OCI-LY7 (cell line): ENCODE results near the gene VIP. TPM values are rescaled to one million over a fixed set of nuclear protein-coding genes. Genes with fewer than 3 reads are reported as not detected.
A peak's percentile ranks its signal among the peaks of the same experiment; 100 is the strongest.

Experiments used
- Bru-seq: library from RNA; stranded (reverse); fragments of 400-500 nt; gene quantifications from one replicate; lab custom pipeline; 2021; lab: Mats Ljungman, UMichigan
- BruChase-seq, 2 experiments: library from RNA; stranded (reverse); fragments of 400-500 nt; gene quantifications; one replicate each; lab custom pipeline; 2021; lab: Mats Ljungman, UMichigan
- BruUV-seq: library from RNA; stranded (reverse); fragments of 400-500 nt; replicated peaks from 2 replicates; lab custom pipeline; 2021; lab: Mats Ljungman, UMichigan
- CTCF ChIA-PET: fragments of 300-600 bp; sonication (Branson Sonifier 250); formaldehyde crosslinking; loops from one replicate; lab custom pipeline; 2022; ENCODE audit warnings: antibody characterized with exemption; ENCODE audit not compliant: unreplicated experiment; lab: Charles Lee
- POLR2A ChIA-PET: fragments of 300-600 bp; sonication (Branson Sonifier 250); formaldehyde crosslinking; loops from one replicate; lab custom pipeline; 2022; ENCODE audit warnings: antibody characterized with exemption; lab: Charles Lee
- DNase-seq: peaks from one replicate; pipeline ENCODE4 v3.0.0-alpha.2; 2015; ENCODE audit warnings: low spot score
- H2AFZ ChIP-seq: fragments of 200-600 bp; sonication (generic), shearing (Covaris generic); 2 replicates; pipeline ENCODE4 v1.6.1; 2014; ENCODE audit warnings: mild to moderate bottlenecking, antibody characterized with exemption, low read length, moderate library complexity
- H3K27ac ChIP-seq: fragments of 200-600 bp; sonication (generic); 2 replicates; pipeline ENCODE4 v1.5.1; 2014; ENCODE audit warnings: mixed run types, low read depth, mild to moderate bottlenecking, moderate library complexity, low read length, inconsistent platforms; ENCODE audit not compliant: poor library complexity, severe bottlenecking
- H3K36me3 ChIP-seq: fragments of 200-600 bp; sonication (generic); 2 replicates; pipeline ENCODE4 v1.6.1; 2014; ENCODE audit warnings: mild to moderate bottlenecking, antibody characterized with exemption, low read length, moderate library complexity, mixed read lengths; ENCODE audit not compliant: insufficient read depth
- H3K4me1 ChIP-seq: fragments of 200-600 bp; sonication (generic); 2 replicates; pipeline ENCODE4 v1.5.1; 2014; ENCODE audit warnings: mild to moderate bottlenecking, low read length; ENCODE audit not compliant: insufficient read depth, poor library complexity, severe bottlenecking
- H3K4me2 ChIP-seq: fragments of 200-600 bp; sonication (generic); 2 replicates; pipeline ENCODE4 v1.6.1; 2014; ENCODE audit warnings: mild to moderate bottlenecking, low read length
- H3K4me3 ChIP-seq: fragments of 200-600 bp; sonication (generic); 2 replicates; pipeline ENCODE4 v1.5.1; 2014; ENCODE audit warnings: mild to moderate bottlenecking, low read depth, low read length; ENCODE audit not compliant: poor library complexity, severe bottlenecking
- H3K79me2 ChIP-seq: fragments of 200-600 bp; sonication (generic); 2 replicates; pipeline ENCODE4 v1.6.1; 2016; ENCODE audit warnings: low read depth, mild to moderate bottlenecking, low read length, moderate library complexity, mixed read lengths; ENCODE audit not compliant: insufficient read depth
- H3K9me2 ChIP-seq: fragments of 200-600 bp; sonication (generic); 2 replicates; pipeline ENCODE4 v1.6.1; 2016; ENCODE audit warnings: mild to moderate bottlenecking, low read length, mixed read lengths; ENCODE audit not compliant: insufficient read depth
- H3K9me3 ChIP-seq: fragments of 200-600 bp; sonication (generic); 2 replicates; pipeline ENCODE4 v1.6.1; 2014; ENCODE audit warnings: mild to moderate bottlenecking, mixed run types, low read length, mixed read lengths
- H4K20me1 ChIP-seq: fragments of 200-600 bp; sonication (generic); 2 replicates; pipeline ENCODE4 v1.6.1; 2014; ENCODE audit warnings: mild to moderate bottlenecking, antibody characterized with exemption, low read length, moderate library complexity, mixed read lengths; ENCODE audit not compliant: insufficient read depth
- CTCF ChIP-seq: fragments of 200-600 bp; sonication (generic); conservative IDR thresholded peaks from 2 replicates; pipeline ENCODE4 v1.5.1; 2014; ENCODE audit warnings: mild to moderate bottlenecking, antibody characterized with exemption, low read length, moderate library complexity, mixed read lengths
- EZH2phosphoT487 ChIP-seq: fragments of 200-600 bp; sonication (generic); IDR thresholded peaks from 2 replicates; pipeline ENCODE4 v1.6.1; 2018; ENCODE audit warnings: low read depth, borderline replicate concordance, mild to moderate bottlenecking, mixed run types, antibody characterized with exemption, low read length, moderate library complexity, mixed read lengths
- intact Hi-C: fragments of 100-400 bp; cut with micrococcal nuclease; formaldehyde crosslinking; loops from one replicate; pipeline ENCODE4 v1.10.0; 2022; ENCODE audit not compliant: unreplicated experiment
- long read RNA-seq: library from polyadenylated mRNA; stranded (forward); transcript quantifications from one replicate; pipeline ENCODE4 v2.0.0, GENCODE V29; 2022
- total RNA-seq, 2 experiments: library from RNA; depleted of rRNA in 1 of 2; stranded (reverse); fragments of >200 nt in 1 of 2; shearing (Covaris generic) in 1 of 2; gene quantifications; 2 replicates each; pipeline ENCODE4 v1.2.3, GENCODE V29; 2014 to 2022

Gene VIP
- total RNA-seq (2014; rRNA removed; shearing (Covaris generic)) (not detected in 2 replicates), total RNA-seq (2022) (not detected in 2 replicates), Bru-seq, nascent RNA (percentile 10 among the genes with signal in this experiment), BruChase-seq, experiment 1, labeled RNA remaining after a 6-hour chase (not detected), BruChase-seq, experiment 2, labeled RNA remaining after a 2-hour chase (percentile 21 among the genes with signal in this experiment)
- long read RNA-seq = 0 reads

- no peak within 1 kb of the TSS for H3K27ac ChIP-seq
- H3K4me1 ChIP-seq = no peaks in the 10 kb centered on the region
- H3K79me2 ChIP-seq = no peaks in the 10 kb centered on the region
- ChIA-PET CTCF (no interaction called here), POLR2A (interaction anchor here (0.6 kb wide), 1 partner anchor 72 kb away, joined by 3 read pairs; no protein-coding TSS in a partner anchor)
- no peak within 1 kb of the TSS for H3K4me2 ChIP-seq
- H3K36me3 ChIP-seq = no peaks in the 10 kb centered on the region
- H3K9me3 ChIP-seq = no peaks in the 10 kb centered on the region
- no peaks in the 10 kb centered on the region for H4K20me1 ChIP-seq
- H3K9me2 ChIP-seq = no peaks in the 10 kb centered on the region
- DNase-seq = peak; percentile 10
- no TSS peak for BruUV-seq
- H3K4me3 ChIP-seq = no peak within 1 kb of the TSS
- no peak within 1 kb of the TSS for H2AFZ ChIP-seq
- intact Hi-C loops = loop anchor here (5.0 kb wide), 1 partner anchor 272 kb away; no protein-coding TSS in a partner anchor
- TF ChIP-seq CTCF (no peak), EZH2phosphoT487 (no peak)
Observed at GRCh38 chr6:152750694-152751093, at the start of gene VIP. VIP (plus strand) TSS chr6:152750797; CDS start chr6:152752178, 1,381 bp downstream.

- Histone ChIP-seq H3K4me3 (peak overlapping the region; percentile 7), H3K79me2 (no peaks in the 10 kb centered on the region), H2AFZ (peak overlapping the region; percentile 71), H3K9me2 (no peaks in the 10 kb centered on the region), H3K36me3 (no peaks in the 10 kb centered on the region), H3K9me3 (no peaks in the 10 kb centered on the region), H3K4me1 (peaks cover 18% of the 10 kb centered on the region), H4K20me1 (no peaks in the 10 kb centered on the region), H3K27ac (no peak overlapping the region), H3K4me2 (peak overlapping the region; percentile 42)
- BruUV-seq = no TSS peak
- ChIA-PET CTCF (interaction anchor here (0.7 to 1.0 kb wide), 2 partner anchors 15 to 19 kb away, joined by 4 read pairs; no protein-coding TSS in a partner anchor), POLR2A (interaction anchor here (0.6 to 2.1 kb wide), 7 partner anchors 12 to 95 kb away, joined by 3 to 7 read pairs (median 3); no protein-coding TSS in a partner anchor)
- intact Hi-C loops = loop anchor here (1.0 to 5.0 kb wide), 2 partner anchors 149 to 214 kb away; no protein-coding TSS in a partner anchor
- peak; percentile 46 for DNase-seq
- TF ChIP-seq CTCF (peak; percentile 82), EZH2phosphoT487 (no peak)
Observed at GRCh38 chr6:152701081-152701862, 49.3 kb upstream of the VIP start.
